ENCODE results near the gene ZNF581.

ZNF581 gene

DNA sequence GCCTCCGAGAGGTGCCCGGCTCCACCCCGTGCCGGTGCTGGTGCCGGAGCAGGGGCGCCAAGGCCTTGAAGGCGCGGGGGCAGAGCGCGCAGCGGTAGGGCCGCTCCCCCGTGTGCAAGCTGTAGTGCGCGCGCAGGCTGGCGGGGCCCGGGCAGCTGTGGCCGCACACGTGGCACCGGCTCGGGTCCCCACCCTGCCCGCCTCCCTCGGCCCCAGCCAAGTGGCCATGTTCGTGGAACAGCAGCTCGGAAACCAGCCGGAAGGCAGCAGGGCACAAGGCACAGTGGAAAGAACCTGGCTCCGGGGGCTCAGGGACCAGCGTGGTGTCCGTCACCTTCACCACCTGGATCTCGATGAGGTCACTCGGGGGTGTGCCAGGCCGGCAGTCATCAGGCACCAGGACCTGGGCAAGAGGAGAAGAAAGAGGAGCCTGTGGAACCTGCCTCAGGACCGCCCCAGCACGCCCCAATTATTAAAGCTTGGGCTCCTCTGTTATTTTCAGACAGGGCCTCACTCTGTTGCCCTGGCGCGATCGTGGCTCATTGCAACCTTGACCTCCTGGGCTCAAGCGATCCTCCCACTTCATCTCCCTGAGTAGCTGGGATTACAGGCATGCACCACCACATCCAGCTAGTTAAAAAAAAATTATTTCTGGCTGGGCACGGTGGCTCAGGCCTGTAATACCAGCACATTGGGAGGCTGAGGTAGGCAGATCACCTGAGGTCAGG lies 21.0 kb upstream of the ZNF581 start:
- TF ChIP-seq, protein P1, sequence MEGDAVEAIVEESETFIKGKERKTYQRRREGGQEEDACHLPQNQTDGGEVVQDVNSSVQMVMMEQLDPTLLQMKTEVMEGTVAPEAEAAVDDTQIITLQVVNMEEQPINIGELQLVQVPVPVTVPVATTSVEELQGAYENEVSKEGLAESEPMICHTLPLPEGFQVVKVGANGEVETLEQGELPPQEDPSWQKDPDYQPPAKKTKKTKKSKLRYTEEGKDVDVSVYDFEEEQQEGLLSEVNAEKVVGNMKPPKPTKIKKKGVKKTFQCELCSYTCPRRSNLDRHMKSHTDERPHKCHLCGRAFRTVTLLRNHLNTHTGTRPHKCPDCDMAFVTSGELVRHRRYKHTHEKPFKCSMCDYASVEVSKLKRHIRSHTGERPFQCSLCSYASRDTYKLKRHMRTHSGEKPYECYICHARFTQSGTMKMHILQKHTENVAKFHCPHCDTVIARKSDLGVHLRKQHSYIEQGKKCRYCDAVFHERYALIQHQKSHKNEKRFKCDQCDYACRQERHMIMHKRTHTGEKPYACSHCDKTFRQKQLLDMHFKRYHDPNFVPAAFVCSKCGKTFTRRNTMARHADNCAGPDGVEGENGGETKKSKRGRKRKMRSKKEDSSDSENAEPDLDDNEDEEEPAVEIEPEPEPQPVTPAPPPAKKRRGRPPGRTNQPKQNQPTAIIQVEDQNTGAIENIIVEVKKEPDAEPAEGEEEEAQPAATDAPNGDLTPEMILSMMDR (IDR thresholded peaks at IDR 0.05; ENCODE audit: insufficient read depth, missing control alignments) = no peak
- FAIRE-seq (no peak), DNase-seq (ENCODE audit: insufficient read length, low spot score) (no peak)

DNA sequence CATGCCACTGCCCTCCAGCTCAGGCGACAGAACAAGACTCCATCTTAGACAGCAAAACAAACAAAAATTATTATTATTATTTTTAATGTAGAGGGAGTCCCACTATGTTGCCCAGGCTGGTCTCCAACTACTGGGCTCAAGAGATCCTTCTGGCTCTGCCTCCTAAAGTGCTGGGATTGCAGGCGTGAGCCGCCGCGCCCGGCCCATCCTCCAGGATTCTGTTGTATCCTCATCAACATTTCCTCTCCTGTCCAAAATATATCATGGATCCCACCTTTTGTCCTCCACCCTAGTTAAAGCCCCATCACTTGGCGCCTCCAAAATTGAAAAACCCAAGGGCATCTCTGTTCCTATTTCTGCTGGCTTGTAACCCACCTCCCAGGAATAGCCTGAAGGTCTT lies 20.3 kb upstream of the ZNF581 start:
- DNase-seq (ENCODE audit: insufficient read length, low spot score) (no peak), FAIRE-seq (no peak)
- TF ChIP-seq, protein P1 (IDR thresholded peaks at IDR 0.05; ENCODE audit: insufficient read depth, missing control alignments) = no peak

DNA sequence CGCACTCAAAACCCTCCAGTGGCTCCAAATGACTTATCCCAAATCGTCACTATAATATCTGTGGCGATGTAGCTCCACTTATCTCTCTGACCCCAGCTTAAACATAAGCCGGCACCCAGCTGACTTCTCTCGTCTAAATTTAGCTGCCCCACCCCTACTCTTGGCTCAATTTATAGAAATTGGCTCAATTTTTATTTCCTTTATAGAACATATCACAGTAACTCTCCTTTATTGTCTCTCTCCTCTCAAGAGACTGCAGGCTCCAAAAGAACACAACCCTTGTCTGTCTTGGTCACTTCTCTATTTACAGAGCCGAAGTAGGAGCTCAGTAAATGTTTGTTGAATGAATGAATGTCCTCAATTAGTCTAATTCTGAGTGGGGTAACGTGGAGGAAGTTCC lies 19.9 kb upstream of the ZNF581 start:
- FAIRE-seq (no peak), DNase-seq (ENCODE audit: insufficient read length, low spot score) (no peak)
- TF ChIP-seq, protein P1 (IDR thresholded peaks at IDR 0.05; ENCODE audit: insufficient read depth, missing control alignments) = no peak

DNA sequence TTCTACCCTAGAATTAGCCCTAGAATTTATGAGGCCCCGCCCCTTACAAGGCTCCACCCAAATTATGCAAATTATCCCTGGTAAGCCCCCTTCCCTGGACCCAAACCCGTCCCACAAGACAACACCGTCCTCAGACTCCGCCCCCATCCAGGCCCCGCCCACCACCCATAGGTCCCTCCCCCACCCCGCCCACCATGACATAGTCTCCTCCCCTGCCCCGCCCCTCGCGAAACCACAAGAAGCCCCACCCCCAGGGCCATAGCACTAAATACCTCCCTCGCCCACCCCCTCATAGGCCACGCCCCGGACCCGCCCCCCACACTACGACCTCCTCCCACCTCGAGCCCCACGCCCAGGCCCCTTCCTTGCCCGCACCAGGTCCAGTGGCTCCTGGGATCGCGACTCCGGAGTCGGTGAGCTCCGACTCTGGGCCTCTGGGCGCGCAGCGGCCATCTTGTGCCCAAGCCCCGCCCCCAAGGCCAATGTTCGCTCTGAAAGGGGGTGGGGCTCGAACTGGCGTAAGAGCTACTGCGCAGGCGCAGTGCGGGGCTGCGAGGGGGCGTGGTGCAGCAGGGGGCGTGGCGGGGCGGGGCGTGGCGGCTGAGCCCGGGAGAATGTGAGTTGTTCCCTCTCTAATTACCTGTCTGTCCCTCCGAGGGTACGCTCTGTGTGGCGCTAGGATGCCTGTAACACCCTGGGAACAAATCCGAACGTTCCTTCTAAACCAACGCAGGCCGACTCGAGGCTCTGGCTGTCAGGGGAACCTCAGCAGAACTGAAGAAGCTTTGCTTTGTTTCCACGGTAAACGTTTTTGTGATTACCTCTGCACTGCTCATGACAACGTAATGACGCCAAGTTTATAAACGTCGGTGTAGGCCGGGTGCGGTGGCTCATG lies 19.1 kb upstream of the ZNF581 start, which contains the start of gene ZNF784:
TSS of gene ZNF784 (minus strand) at position 458 of the 895 bp plus-strand sequence. CDS start at position 453, 5 bp downstream.
- TF ChIP-seq, protein P1 (IDR thresholded peaks at IDR 0.05; ENCODE audit: insufficient read depth, missing control alignments) = no peak
- DNase-seq (ENCODE audit: insufficient read length, low spot score) (peak; percentile 82), FAIRE-seq (no peak)

DNA sequence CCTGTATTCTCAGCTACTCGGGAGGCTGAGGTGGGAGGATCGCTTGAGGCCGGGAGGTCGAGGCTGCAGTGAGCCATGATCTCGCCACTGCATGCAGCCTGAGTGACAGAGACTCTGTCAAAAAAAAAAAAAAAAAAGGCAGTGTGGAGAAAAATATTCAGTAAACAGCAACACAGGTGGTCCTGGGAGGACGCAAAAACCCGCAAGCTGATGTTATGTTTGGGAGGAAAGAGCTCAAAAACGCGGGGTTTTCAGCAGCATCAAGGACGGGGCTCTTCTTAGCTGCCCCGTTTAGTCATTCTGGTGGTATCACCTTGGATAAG lies 18.5 kb upstream of the ZNF581 start:
- DNase-seq (ENCODE audit: insufficient read length, low spot score) (no peak), FAIRE-seq (no peak)
- TF ChIP-seq, protein P1 (IDR thresholded peaks at IDR 0.05; ENCODE audit: insufficient read depth, missing control alignments) = no peak

DNA sequence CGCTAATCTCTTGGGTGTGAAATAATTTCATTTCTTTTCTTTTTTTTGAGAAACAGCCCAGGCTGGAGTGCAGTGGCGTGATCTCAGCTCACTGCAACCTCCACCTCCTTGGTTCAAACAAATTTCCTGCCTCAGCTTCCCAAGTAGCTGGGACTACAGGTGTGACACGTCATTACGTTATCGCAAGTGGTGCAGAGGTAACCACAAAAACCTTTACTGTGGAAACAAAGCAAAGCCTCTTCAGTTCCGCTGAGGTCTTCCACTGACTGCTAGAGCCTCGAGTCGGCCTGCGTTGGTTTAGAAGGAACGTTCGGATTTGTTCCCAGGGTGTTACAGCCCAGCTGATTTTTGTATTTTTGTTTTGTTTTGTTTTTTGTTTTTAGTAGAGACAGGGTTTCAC lies 17.1 kb upstream of the ZNF581 start:
- TF ChIP-seq, protein P1 (IDR thresholded peaks at IDR 0.05; ENCODE audit: insufficient read depth, missing control alignments) = no peak
- DNase-seq (ENCODE audit: insufficient read length, low spot score) (no peak), FAIRE-seq (no peak)

DNA sequence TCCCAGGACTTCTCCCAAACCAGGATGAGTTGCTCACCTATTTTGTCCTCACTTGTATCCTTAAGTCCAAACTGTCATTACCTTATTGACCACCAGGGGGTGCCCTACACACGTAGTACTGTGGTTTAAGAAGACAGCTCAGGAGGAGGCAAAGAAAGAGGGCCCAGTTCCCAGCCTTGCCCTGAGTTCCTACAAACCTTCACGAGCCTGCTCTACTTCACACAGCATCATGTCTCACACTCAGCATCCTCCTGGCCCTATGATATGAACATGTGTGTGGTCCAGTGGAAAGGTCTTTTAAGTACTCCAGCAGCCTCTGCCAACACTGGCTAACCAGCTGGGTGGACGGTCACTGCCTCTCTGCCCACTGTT lies 11.0 kb upstream of the ZNF581 start:
- TF ChIP-seq, protein P1 (IDR thresholded peaks at IDR 0.05; ENCODE audit: insufficient read depth, missing control alignments) = peak; percentile 87
- DNase-seq (ENCODE audit: insufficient read length, low spot score) (peak; percentile 24), FAIRE-seq (no peak)

Measured in D721Med (cell line).